GM23248 (cell line): Measurements from ENCODE around the gene POLR1E.

Experiments used
- EZH2 ChIP-seq: fragments of 200-600 bp; sonication (generic); IDR thresholded peaks from 2 replicates; pipeline ENCODE4 v1.6.1; 2018; ENCODE audit warnings: antibody characterized with exemption, mild to moderate bottlenecking; ENCODE audit not compliant: insufficient read depth, poor library complexity, severe bottlenecking
- EZH2phosphoT487 ChIP-seq: fragments of 200-600 bp; sonication (generic); IDR thresholded peaks from 2 replicates; pipeline ENCODE4 v1.6.1; 2018; ENCODE audit warnings: antibody characterized with exemption, moderate library complexity, mild to moderate bottlenecking, low read depth; ENCODE audit not compliant: insufficient read depth

DNA sequence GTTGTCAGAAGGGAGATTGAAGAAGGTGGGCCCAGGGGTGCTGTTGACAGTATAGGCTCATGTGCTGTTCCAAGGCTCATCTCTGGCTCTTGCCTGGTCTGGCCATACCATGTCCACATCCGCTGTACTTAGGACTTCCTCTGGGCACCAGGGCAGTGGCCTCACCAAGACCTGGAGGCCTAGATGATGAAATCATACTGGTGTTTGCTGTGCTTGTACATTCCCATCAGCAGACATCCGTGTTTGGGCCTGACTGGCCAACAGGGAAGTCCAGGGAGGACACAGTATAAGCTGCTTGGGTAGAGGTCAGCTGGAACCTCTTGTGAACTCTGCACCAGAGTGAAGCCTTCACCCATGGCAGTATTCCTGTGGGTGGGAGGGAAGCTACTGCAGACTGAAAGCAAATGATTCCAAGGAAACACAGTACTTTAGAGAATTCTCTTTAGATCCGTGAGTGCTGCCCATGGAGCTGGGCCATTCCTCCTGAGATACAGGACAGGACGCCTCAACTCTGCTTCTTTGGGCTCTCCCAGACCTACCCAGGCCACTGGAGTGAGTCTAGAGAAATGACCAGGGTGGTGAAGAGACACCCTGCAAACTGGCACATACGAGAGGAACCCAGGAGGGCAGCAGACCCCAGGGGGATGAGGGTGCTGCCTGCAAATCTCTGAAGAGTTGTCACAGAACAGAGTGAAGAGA lies 22.5 kb downstream of the POLR1E start:
- no peak for TF ChIP-seq EZH2
- TF ChIP-seq EZH2phosphoT487: no peak
